GM12878 (cell line): ENCODE measurements around the gene PIK3R4.

ENCODE experiments used
- CEBPB ChIP-seq, 2 experiments: fragments of 150-350 bp in 1 of 2; IDR thresholded peaks; 2 replicates each; pipeline ENCODE4 v1.6.1; 2012 to 2014; ENCODE audit warnings: low read depth in 2 of 2, low read length in 2 of 2, borderline replicate concordance in 1 of 2, inconsistent platforms in 1 of 2
- LARP7 ChIP-seq: fragments of 450-650 bp; IDR thresholded peaks from 2 replicates; pipeline ENCODE4 v1.6.1; 2017; ENCODE audit warnings: mild to moderate bottlenecking
- MAX ChIP-seq: IDR thresholded peaks from 2 replicates; pipeline ENCODE4 v1.6.1; 2012; ENCODE audit warnings: low read depth, low read length, improper control_type of control experiment
- NBN ChIP-seq: fragments of 450-650 bp; IDR thresholded peaks from 2 replicates; pipeline ENCODE4 v1.6.1; 2016
- NRF1 ChIP-seq: conservative IDR thresholded peaks from 2 replicates; pipeline ENCODE4 v1.6.1; 2011; ENCODE audit warnings: mild to moderate bottlenecking, low read depth, low read length, improper control_type of control experiment
- POLR2A ChIP-seq: IDR thresholded peaks from 2 replicates; pipeline ENCODE4 v1.6.1; 2011; ENCODE audit warnings: low read depth, mild to moderate bottlenecking, low read length
- ZNF274 ChIP-seq: IDR thresholded peaks from one replicate; pipeline ENCODE4 v1.8.0; 2011; ENCODE audit not compliant: insufficient read length, insufficient read depth
- TF ChIP-seq, protein P1 (sequence below), 3 experiments: IDR thresholded peaks in 2 of 3; conservative IDR thresholded peaks in 1 of 3; 2 replicates each; pipeline ENCODE4 v1.5.1; 2011; ENCODE audit warnings: low read depth in 3 of 3, low read length in 3 of 3, mild to moderate bottlenecking in 3 of 3, control low read depth in 2 of 3, moderate library complexity in 2 of 3, inconsistent platforms in 1 of 3, mixed read lengths in 1 of 3; ENCODE audit not compliant: control insufficient read depth in 2 of 3, insufficient read depth in 1 of 3; ENCODE audit errors: extremely low read depth in 1 of 3
- TF ChIP-seq, protein P2 (sequence below): fragments of 450-650 bp; IDR thresholded peaks from 2 replicates; pipeline ENCODE4 v1.6.1; 2017; ENCODE audit warnings: mild to moderate bottlenecking

- TF ChIP-seq NRF1 (no peak), NBN (no peak), MAX (no peak), POLR2A (no peak), CEBPB (IDR thresholded peaks at IDR 0.05; ENCODE audit: borderline replicate concordance in 1 of 2, low read depth in 2 of 2, low read length in 2 of 2) (no peak), LARP7 (no peak), ZNF274 (no peak)
- TF ChIP-seq, protein P1, sequence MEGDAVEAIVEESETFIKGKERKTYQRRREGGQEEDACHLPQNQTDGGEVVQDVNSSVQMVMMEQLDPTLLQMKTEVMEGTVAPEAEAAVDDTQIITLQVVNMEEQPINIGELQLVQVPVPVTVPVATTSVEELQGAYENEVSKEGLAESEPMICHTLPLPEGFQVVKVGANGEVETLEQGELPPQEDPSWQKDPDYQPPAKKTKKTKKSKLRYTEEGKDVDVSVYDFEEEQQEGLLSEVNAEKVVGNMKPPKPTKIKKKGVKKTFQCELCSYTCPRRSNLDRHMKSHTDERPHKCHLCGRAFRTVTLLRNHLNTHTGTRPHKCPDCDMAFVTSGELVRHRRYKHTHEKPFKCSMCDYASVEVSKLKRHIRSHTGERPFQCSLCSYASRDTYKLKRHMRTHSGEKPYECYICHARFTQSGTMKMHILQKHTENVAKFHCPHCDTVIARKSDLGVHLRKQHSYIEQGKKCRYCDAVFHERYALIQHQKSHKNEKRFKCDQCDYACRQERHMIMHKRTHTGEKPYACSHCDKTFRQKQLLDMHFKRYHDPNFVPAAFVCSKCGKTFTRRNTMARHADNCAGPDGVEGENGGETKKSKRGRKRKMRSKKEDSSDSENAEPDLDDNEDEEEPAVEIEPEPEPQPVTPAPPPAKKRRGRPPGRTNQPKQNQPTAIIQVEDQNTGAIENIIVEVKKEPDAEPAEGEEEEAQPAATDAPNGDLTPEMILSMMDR (IDR thresholded peaks at IDR 0.05 in 2 of 3, conservative IDR thresholded peaks at IDR 0.05 in 1 of 3; ENCODE audit: control insufficient read depth in 2 of 3, extremely low read depth in 1 of 3, insufficient read depth in 1 of 3, low read depth in 3 of 3, low read length in 3 of 3), result no peak
- TF ChIP-seq, protein P2, sequence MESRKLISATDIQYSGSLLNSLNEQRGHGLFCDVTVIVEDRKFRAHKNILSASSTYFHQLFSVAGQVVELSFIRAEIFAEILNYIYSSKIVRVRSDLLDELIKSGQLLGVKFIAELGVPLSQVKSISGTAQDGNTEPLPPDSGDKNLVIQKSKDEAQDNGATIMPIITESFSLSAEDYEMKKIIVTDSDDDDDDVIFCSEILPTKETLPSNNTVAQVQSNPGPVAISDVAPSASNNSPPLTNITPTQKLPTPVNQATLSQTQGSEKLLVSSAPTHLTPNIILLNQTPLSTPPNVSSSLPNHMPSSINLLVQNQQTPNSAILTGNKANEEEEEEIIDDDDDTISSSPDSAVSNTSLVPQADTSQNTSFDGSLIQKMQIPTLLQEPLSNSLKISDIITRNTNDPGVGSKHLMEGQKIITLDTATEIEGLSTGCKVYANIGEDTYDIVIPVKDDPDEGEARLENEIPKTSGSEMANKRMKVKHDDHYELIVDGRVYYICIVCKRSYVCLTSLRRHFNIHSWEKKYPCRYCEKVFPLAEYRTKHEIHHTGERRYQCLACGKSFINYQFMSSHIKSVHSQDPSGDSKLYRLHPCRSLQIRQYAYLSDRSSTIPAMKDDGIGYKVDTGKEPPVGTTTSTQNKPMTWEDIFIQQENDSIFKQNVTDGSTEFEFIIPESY, result no peak
Observed at GRCh38 chr3:130640027-130640426, 106.6 kb downstream of the PIK3R4 start.
